Neural progenitor cell (in vitro differentiated cells): ENCODE measurements around the gene PHACTR1. TPM values are rescaled to one million over a fixed set of nuclear protein-coding genes. Genes with fewer than 3 reads are reported as not detected.
A peak's percentile ranks its signal among the peaks of the same experiment; 100 is the strongest.

Experiments
- DNase-seq: peaks from one replicate; pipeline ENCODE4 v3.0.0-alpha.2; 2016; ENCODE audit warnings: low spot score
- H2AFZ ChIP-seq: fragments of 200-600 bp; sonication (generic); replicated peaks from 2 replicates; pipeline ENCODE4 v1.6.1; 2016; ENCODE audit warnings: antibody characterized with exemption
- H3F3A ChIP-seq: fragments of 200-600 bp; sonication (generic); 2 replicates; pipeline ENCODE4 v1.6.1; 2016; ENCODE audit warnings: antibody characterized with exemption, low read depth
- H3K27ac ChIP-seq: fragments of 200-600 bp; sonication (generic); 2 replicates; pipeline ENCODE4 v1.5.1; 2016; ENCODE audit warnings: mild to moderate bottlenecking
- H3K27me3 ChIP-seq: fragments of 200-600 bp; sonication (generic); 2 replicates; pipeline ENCODE4 v1.6.1; 2016; ENCODE audit warnings: mild to moderate bottlenecking, moderate library complexity
- H3K36me3 ChIP-seq: fragments of 200-600 bp; sonication (generic); 2 replicates; pipeline ENCODE4 v1.5.1; 2016
- H3K4me1 ChIP-seq: fragments of 200-600 bp; sonication (generic); 2 replicates; pipeline ENCODE4 v1.6.1; 2016; ENCODE audit warnings: mixed run types
- H3K4me2 ChIP-seq: fragments of 200-600 bp; sonication (generic); 2 replicates; pipeline ENCODE4 v1.6.1; 2016
- H3K4me3 ChIP-seq: fragments of 200-600 bp; sonication (generic); 2 replicates; pipeline ENCODE4 v1.5.1; 2016
- H3K79me2 ChIP-seq: fragments of 200-600 bp; sonication (generic); 2 replicates; pipeline ENCODE4 v1.6.1; 2016; ENCODE audit warnings: low read depth
- H3K9ac ChIP-seq: fragments of 200-600 bp; sonication (generic); 2 replicates; pipeline ENCODE4 v1.6.1; 2016
- H3K9me3 ChIP-seq: fragments of 200-600 bp; sonication (generic); 2 replicates; pipeline ENCODE4 v1.5.1; 2016; ENCODE audit warnings: low read depth
- H4K20me1 ChIP-seq: fragments of 200-600 bp; sonication (generic); 2 replicates; pipeline ENCODE4 v1.6.1; 2016; ENCODE audit warnings: low read depth
- H3K27ac Mint-ChIP-seq: 3 replicates; pipeline ENCODE4 v1.8.0; 2021; ENCODE audit warnings: mixed read lengths
- H3K27me3 Mint-ChIP-seq: 2 replicates; pipeline ENCODE4 v1.8.0; 2022; ENCODE audit warnings: low read depth, mild to moderate bottlenecking, inconsistent platforms, moderate library complexity, mixed read lengths; ENCODE audit not compliant: insufficient read depth
- H3K36me3 Mint-ChIP-seq: 3 replicates; pipeline ENCODE4 v1.8.0; 2021; ENCODE audit warnings: mixed read lengths
- H3K4me1 Mint-ChIP-seq: 3 replicates; pipeline ENCODE4 v1.8.0; 2021; ENCODE audit warnings: mixed read lengths
- H3K4me3 Mint-ChIP-seq: 3 replicates; pipeline ENCODE4 v1.8.0; 2021; ENCODE audit warnings: mild to moderate bottlenecking, moderate library complexity, mixed read lengths
- H3K9me3 Mint-ChIP-seq: 3 replicates; pipeline ENCODE4 v1.8.0; 2020; ENCODE audit warnings: mixed read lengths
- EZH2 ChIP-seq: fragments of 200-600 bp; sonication (generic); IDR thresholded peaks from 2 replicates; pipeline ENCODE4 v1.6.1; 2017; ENCODE audit warnings: antibody characterized with exemption, mild to moderate bottlenecking, moderate library complexity
- EZH2phosphoT487 ChIP-seq: fragments of 200-600 bp; sonication (generic); IDR thresholded peaks from 2 replicates; pipeline ENCODE4 v1.6.1; 2017; ENCODE audit warnings: antibody characterized with exemption
- total RNA-seq: library from RNA; depleted of rRNA; stranded (reverse); fragments of >200 nt; gene quantifications from 2 replicates; pipeline ENCODE4 v1.2.3, GENCODE V29; 2015; ENCODE audit warnings: low replicate concordance
- TF ChIP-seq, protein P1 (sequence below): fragments of 200-600 bp; sonication (generic); IDR thresholded peaks from 2 replicates; pipeline ENCODE4 v1.5.1; 2017; ENCODE audit warnings: antibody characterized with exemption, mild to moderate bottlenecking

PHACTR1 gene
- total RNA-seq, 1 donor from 2014 or later: 2.4 TPM

DNA sequence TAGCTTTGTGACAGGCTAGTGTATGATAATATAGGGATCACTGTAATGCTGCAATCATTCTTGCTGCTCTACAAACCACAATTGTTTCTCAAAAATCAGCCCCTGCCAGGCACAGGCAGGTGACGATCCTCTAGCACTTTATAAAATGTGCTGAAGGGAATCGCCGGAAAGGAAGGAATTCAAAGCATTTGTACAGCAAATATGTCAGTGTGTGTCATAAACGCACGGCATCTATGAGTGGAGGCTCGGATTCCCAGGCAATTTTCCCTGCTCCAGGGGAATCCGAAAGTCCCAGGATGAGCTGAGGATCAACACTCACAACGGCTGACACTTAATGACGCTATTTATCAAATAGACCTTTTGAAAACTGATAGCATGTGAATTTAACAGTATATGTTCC is 1.4 kb downstream of the PHACTR1 start:
- no peak overlapping the region for H3K27ac ChIP-seq
- no peaks in the 10 kb centered on the region for H4K20me1 ChIP-seq
- H3K4me3 Mint-ChIP-seq: no peak overlapping the region
- H3K9me3 ChIP-seq: no peaks in the 10 kb centered on the region
- TF ChIP-seq EZH2: no peak
- TF ChIP-seq EZH2phosphoT487: no peak
- TF ChIP-seq, protein P1, sequence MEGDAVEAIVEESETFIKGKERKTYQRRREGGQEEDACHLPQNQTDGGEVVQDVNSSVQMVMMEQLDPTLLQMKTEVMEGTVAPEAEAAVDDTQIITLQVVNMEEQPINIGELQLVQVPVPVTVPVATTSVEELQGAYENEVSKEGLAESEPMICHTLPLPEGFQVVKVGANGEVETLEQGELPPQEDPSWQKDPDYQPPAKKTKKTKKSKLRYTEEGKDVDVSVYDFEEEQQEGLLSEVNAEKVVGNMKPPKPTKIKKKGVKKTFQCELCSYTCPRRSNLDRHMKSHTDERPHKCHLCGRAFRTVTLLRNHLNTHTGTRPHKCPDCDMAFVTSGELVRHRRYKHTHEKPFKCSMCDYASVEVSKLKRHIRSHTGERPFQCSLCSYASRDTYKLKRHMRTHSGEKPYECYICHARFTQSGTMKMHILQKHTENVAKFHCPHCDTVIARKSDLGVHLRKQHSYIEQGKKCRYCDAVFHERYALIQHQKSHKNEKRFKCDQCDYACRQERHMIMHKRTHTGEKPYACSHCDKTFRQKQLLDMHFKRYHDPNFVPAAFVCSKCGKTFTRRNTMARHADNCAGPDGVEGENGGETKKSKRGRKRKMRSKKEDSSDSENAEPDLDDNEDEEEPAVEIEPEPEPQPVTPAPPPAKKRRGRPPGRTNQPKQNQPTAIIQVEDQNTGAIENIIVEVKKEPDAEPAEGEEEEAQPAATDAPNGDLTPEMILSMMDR: no peak
- H3K27ac Mint-ChIP-seq: peak overlapping the region; percentile 68
- H3K4me1 ChIP-seq: peaks cover 8% of the 10 kb centered on the region
- no peaks in the 10 kb centered on the region for H3F3A ChIP-seq
- H2AFZ ChIP-seq: no peak overlapping the region
- no peaks in the 10 kb centered on the region for H3K27me3 Mint-ChIP-seq
- H3K36me3 ChIP-seq: no peaks in the 10 kb centered on the region
- no peaks in the 10 kb centered on the region for H3K27me3 ChIP-seq
- H3K36me3 Mint-ChIP-seq: no peaks in the 10 kb centered on the region
- H3K9me3 Mint-ChIP-seq: peaks cover 3% of the 10 kb centered on the region
- no peaks in the 10 kb centered on the region for H3K79me2 ChIP-seq
- no peak overlapping the region for H3K4me2 ChIP-seq
- H3K4me3 ChIP-seq: no peak overlapping the region
- DNase-seq: no peak
- H3K4me1 Mint-ChIP-seq: peaks cover 41% of the 10 kb centered on the region
- no peak overlapping the region for H3K9ac ChIP-seq

DNA sequence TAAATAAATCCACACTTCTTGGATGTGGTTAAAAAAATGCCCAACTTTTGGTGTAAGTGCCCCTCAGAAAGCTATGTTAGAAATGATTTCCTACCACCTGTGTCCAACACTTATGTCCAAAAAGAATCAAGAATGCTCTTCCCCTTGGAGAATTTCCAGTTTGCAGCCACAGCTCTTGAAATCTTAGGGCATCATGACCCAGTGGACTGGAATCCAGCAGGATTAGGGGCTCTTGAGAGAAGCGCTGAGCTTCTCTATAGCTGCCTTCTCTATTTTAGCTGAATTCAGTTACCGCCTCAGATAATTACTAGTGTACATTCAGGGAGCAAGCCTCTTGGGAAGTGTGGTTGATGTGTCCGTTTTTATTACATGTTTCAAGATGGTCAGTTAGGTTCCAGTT is 2.5 kb downstream of the PHACTR1 start:
- no peak overlapping the region for H3K27ac Mint-ChIP-seq
- H3K27me3 ChIP-seq: no peaks in the 10 kb centered on the region
- H3K4me1 ChIP-seq: peaks cover 8% of the 10 kb centered on the region
- no peak overlapping the region for H3K4me3 ChIP-seq
- no peaks in the 10 kb centered on the region for H3F3A ChIP-seq
- no peak overlapping the region for H3K9ac ChIP-seq
- no peaks in the 10 kb centered on the region for H3K9me3 ChIP-seq
- no peaks in the 10 kb centered on the region for H3K36me3 ChIP-seq
- H3K36me3 Mint-ChIP-seq: no peaks in the 10 kb centered on the region
- H3K27me3 Mint-ChIP-seq: no peaks in the 10 kb centered on the region
- H3K27ac ChIP-seq: no peak overlapping the region
- DNase-seq: no peak
- H3K4me3 Mint-ChIP-seq: no peak overlapping the region
- TF ChIP-seq, protein P1: no peak
- TF ChIP-seq EZH2phosphoT487 (no peak), EZH2 (no peak)
- H4K20me1 ChIP-seq: no peaks in the 10 kb centered on the region
- no peaks in the 10 kb centered on the region for H3K79me2 ChIP-seq
- H3K4me2 ChIP-seq: no peak overlapping the region
- H2AFZ ChIP-seq: no peak overlapping the region
- H3K4me1 Mint-ChIP-seq: peaks cover 41% of the 10 kb centered on the region
- H3K9me3 Mint-ChIP-seq: peaks cover 3% of the 10 kb centered on the region

DNA sequence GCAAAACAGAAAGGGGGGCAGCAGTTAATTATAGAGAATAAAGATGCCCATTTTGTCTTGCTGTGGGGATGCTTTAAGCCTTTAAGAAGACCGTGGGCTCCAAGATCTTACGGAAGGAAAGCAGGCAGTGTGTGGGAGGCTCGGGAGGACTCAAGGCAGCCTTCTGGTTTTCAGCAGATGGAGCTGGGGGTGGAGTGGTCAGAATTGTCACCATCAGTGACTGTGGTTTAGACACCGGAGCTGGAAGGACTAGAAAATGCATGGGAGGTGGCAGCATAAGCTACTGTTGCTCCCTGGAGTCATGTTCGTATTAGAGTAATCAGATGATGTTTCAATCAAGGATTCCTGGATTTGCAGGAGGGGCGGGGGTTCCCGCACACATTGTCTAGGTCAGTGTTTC is 3.7 kb downstream of the PHACTR1 start:
- Histone ChIP-seq H4K20me1 (no peaks in the 10 kb centered on the region), H3F3A (no peaks in the 10 kb centered on the region), H3K9me3 (no peaks in the 10 kb centered on the region), H3K4me3 (no peak overlapping the region), H3K36me3 (no peaks in the 10 kb centered on the region), H3K4me2 (no peak overlapping the region), H3K27me3 (no peaks in the 10 kb centered on the region), H2AFZ (no peak overlapping the region), H3K4me1 (peaks cover 8% of the 10 kb centered on the region), H3K27ac (no peak overlapping the region), H3K9ac (no peak overlapping the region), H3K79me2 (no peaks in the 10 kb centered on the region)
- no peak overlapping the region for H3K4me3 Mint-ChIP-seq
- TF ChIP-seq, protein P1: no peak
- TF ChIP-seq EZH2phosphoT487 (no peak), EZH2 (no peak)
- H3K27ac Mint-ChIP-seq: no peak overlapping the region
- peaks cover 41% of the 10 kb centered on the region for H3K4me1 Mint-ChIP-seq
- peaks cover 3% of the 10 kb centered on the region for H3K9me3 Mint-ChIP-seq
- H3K36me3 Mint-ChIP-seq: no peaks in the 10 kb centered on the region
- H3K27me3 Mint-ChIP-seq: no peaks in the 10 kb centered on the region
- no peak for DNase-seq

DNA sequence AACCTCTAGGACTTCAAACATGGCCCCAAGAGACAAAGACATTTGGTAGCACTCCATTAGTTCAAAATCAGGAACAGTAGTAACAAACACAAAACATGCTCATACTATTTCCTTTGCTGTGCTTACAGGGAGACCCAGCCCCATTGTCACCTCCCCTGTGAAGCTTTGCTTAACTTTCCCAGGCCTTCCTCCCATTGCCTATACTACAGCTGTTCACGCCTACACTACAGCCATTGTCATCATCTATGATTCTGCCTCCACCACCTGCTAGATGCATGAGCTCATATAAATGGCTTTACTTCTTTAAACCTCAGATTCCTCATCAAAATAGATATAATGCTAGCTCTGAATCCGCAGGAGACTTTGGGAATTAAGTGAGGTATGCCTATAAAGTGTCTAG is 8.7 kb downstream of the PHACTR1 start:
- no peak overlapping the region for H3K9ac ChIP-seq

More for the DNA sequence above, 8.7 kb downstream of the PHACTR1 start:
- no peak overlapping the region for H3K4me2 ChIP-seq
- H3K9me3 Mint-ChIP-seq: no peaks in the 10 kb centered on the region
- no peaks in the 10 kb centered on the region for H3K36me3 Mint-ChIP-seq
- no peak for DNase-seq
- TF ChIP-seq EZH2 (no peak), EZH2phosphoT487 (no peak)
- TF ChIP-seq, protein P1: no peak
- H3K36me3 ChIP-seq: no peaks in the 10 kb centered on the region
- no peaks in the 10 kb centered on the region for H3F3A ChIP-seq
- no peaks in the 10 kb centered on the region for H4K20me1 ChIP-seq
- H3K79me2 ChIP-seq: no peaks in the 10 kb centered on the region
- no peak overlapping the region for H3K4me3 ChIP-seq
- no peaks in the 10 kb centered on the region for H3K27me3 ChIP-seq
- H3K4me1 Mint-ChIP-seq: peaks cover 4% of the 10 kb centered on the region
- no peak overlapping the region for H3K4me3 Mint-ChIP-seq
- H3K27me3 Mint-ChIP-seq: no peaks in the 10 kb centered on the region
- H3K27ac Mint-ChIP-seq: no peak overlapping the region
- no peak overlapping the region for H3K27ac ChIP-seq
- H3K9me3 ChIP-seq: no peaks in the 10 kb centered on the region
- H2AFZ ChIP-seq: peak overlapping the region; percentile 7
- no peaks in the 10 kb centered on the region for H3K4me1 ChIP-seq
